ENCODE results near the gene AHDC1. TPM values are rescaled to one million over a fixed set of nuclear protein-coding genes. Genes with fewer than 3 reads are reported as not detected.
A peak's percentile ranks its signal among the peaks of the same experiment; 100 is the strongest.
"Not testable (repeated sequence)": the region's sequence is repeated elsewhere in the genome, so short reads cannot be mapped to it uniquely, and the experiment has no call there.

The AHDC1 gene
- total RNA-seq, 1 experiment from 2014 or later: 18.4 TPM

DNA sequence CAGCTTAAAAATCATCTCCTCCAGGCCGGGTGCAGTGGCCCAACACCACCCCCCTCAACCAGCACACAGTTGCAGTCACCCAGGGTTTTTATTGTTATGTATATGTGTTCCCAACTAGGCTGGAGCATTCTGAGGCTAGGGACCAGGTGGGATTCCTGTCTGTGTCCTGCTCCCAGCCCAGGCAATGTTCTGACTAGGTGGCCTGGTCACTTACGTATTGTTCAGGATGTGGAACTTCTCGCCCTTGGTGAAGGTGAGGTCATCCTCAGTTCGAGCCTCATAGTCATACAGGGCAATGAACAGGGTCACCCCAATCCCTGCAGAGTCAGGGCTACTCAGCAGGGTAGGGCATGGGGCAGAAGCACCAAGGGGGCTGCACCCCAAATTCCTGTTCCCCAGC, 18.9 kb upstream of the AHDC1 start:
- H3K9me3 Mint-ChIP-seq (ENCODE audit: unreplicated experiment): no peaks in the 10 kb centered on the region
- no peaks in the 10 kb centered on the region for H3K27me3 Mint-ChIP-seq (ENCODE audit: insufficient read depth, unreplicated experiment)
- BruUV-seq (replicated peaks): no TSS peak
- no peak for DNase-seq (ENCODE audit: unreplicated experiment)
- ChIA-PET CTCF (interaction anchor here (0.7 to 1.5 kb wide), 3 partner anchors 21 to 67 kb away, joined by 4 to 6 read pairs (median 4); no protein-coding TSS in a partner anchor), POLR2A (no interaction called here)
- H3K4me3 Mint-ChIP-seq (ENCODE audit: unreplicated experiment): no peak overlapping the region
- no peak overlapping the region for H3K27ac Mint-ChIP-seq (ENCODE audit: low read depth, unreplicated experiment)
- H3K36me3 Mint-ChIP-seq (ENCODE audit: insufficient read depth, unreplicated experiment): no peaks in the 10 kb centered on the region
- TF ChIP-seq, protein P1, sequence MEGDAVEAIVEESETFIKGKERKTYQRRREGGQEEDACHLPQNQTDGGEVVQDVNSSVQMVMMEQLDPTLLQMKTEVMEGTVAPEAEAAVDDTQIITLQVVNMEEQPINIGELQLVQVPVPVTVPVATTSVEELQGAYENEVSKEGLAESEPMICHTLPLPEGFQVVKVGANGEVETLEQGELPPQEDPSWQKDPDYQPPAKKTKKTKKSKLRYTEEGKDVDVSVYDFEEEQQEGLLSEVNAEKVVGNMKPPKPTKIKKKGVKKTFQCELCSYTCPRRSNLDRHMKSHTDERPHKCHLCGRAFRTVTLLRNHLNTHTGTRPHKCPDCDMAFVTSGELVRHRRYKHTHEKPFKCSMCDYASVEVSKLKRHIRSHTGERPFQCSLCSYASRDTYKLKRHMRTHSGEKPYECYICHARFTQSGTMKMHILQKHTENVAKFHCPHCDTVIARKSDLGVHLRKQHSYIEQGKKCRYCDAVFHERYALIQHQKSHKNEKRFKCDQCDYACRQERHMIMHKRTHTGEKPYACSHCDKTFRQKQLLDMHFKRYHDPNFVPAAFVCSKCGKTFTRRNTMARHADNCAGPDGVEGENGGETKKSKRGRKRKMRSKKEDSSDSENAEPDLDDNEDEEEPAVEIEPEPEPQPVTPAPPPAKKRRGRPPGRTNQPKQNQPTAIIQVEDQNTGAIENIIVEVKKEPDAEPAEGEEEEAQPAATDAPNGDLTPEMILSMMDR (IDR thresholded peaks at IDR 0.05; ENCODE audit: unreplicated experiment): no peak
- peaks cover 6% of the 10 kb centered on the region for H3K4me1 Mint-ChIP-seq (ENCODE audit: insufficient read depth, unreplicated experiment)
- intact Hi-C loops (cut with micrococcal nuclease): no loop called here

DNA sequence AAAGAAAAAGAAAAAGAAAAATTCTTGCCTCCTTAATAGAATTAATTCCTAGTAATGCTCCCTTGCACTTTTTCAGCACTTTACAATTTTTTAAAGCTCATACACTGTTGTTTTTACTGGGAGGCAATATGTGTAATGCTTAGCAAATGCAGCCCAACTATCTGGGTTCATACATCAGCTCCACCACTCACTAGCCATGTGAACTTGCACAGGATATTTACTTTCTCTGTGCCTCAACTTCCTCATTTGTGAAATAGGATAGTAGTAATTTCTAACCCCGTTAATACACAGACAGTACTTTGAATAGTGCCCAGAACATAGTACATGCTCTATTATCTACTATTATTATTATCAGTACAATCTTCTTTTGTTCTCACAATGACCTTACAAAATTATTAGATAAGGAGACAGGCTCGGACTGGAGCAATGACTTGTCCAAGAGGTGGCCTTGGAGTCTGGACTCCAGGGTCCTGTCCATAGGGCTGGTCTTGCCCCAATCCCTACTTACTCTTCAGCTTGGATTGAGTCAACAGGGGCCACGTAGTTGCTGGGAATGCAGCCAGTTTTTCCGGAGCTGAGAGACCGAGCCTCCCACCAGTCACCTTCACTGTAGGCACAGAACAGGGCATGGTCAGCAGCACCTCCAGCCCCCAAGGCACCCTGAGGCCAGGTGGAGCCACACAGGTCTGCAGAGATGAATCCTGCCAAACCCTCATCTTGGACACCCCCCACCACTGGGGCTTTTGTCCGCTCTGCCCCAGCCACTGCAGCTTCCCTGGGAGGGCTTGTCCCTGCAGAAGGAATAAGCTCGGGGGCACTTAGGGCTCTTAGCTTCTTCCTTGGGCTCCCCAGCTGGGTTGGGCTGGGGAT, 17.3 kb upstream of the AHDC1 start:
- Mint-ChIP-seq H3K9me3 (ENCODE audit: unreplicated experiment) (no peaks in the 10 kb centered on the region), H3K4me1 (ENCODE audit: insufficient read depth, unreplicated experiment) (peaks cover 3% of the 10 kb centered on the region), H3K27ac (ENCODE audit: low read depth, unreplicated experiment) (no peak overlapping the region), H3K4me3 (ENCODE audit: unreplicated experiment) (no peak overlapping the region), H3K27me3 (ENCODE audit: insufficient read depth, unreplicated experiment) (no peaks in the 10 kb centered on the region), H3K36me3 (ENCODE audit: insufficient read depth, unreplicated experiment) (no peaks in the 10 kb centered on the region)
- BruUV-seq (replicated peaks): no TSS peak
- intact Hi-C loops (cut with micrococcal nuclease): no loop called here
- DNase-seq (ENCODE audit: unreplicated experiment): peak; percentile 85
- CTCF ChIA-PET: interaction anchor here (0.9 to 2.2 kb wide), 5 partner anchors 15 to 65 kb away, joined by 4 to 10 read pairs (median 5); no protein-coding TSS in a partner anchor
- POLR2A ChIA-PET: no interaction called here
- TF ChIP-seq, protein P1 (IDR thresholded peaks at IDR 0.05; ENCODE audit: unreplicated experiment): no peak

DNA sequence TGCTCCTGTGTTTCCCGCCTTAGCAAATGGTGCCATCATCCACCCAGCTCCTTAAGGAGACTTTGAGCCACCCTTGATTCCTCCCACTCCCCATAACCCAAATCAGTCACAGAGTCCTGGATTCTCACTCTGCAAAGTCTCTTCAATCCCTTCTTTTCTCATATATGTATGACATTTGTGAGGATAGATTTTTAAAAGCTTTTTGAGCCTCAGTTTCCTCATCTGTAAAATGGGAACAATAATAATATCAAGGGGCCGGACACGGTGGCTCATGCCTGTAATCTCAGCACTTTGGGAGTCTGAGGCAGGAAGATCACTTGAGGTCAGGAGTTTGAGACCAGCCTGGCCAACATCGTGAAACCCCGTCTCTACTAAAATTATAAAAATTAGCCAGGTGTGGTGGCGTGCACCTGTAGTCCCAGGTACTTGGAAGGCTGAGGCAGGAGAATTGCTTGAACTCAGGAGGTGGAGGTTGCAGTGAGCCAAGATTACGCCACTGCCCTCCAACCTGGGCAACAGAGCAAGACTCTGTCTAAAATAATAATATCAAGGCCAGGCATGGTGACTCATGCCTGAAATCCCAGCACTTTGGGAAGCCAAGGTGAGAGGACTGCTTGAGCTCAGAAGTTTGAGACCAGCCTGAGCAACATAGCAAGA, 16.0 kb upstream of the AHDC1 start:
- intact Hi-C loops (cut with micrococcal nuclease); H3K36me3 Mint-ChIP-seq (ENCODE audit: insufficient read depth, unreplicated experiment); H3K4me3 Mint-ChIP-seq (ENCODE audit: unreplicated experiment); H3K4me1 Mint-ChIP-seq (ENCODE audit: insufficient read depth, unreplicated experiment); BruUV-seq (replicated peaks); H3K27me3 Mint-ChIP-seq (ENCODE audit: insufficient read depth, unreplicated experiment); H3K27ac Mint-ChIP-seq (ENCODE audit: low read depth, unreplicated experiment); POLR2A ChIA-PET; DNase-seq (ENCODE audit: unreplicated experiment); H3K9me3 Mint-ChIP-seq (ENCODE audit: unreplicated experiment): not testable (repeated sequence)
- CTCF ChIA-PET: interaction anchor here (1.3 to 2.2 kb wide), 4 partner anchors 13 to 43 kb away, joined by 4 to 10 read pairs (median 4); no protein-coding TSS in a partner anchor

DNA sequence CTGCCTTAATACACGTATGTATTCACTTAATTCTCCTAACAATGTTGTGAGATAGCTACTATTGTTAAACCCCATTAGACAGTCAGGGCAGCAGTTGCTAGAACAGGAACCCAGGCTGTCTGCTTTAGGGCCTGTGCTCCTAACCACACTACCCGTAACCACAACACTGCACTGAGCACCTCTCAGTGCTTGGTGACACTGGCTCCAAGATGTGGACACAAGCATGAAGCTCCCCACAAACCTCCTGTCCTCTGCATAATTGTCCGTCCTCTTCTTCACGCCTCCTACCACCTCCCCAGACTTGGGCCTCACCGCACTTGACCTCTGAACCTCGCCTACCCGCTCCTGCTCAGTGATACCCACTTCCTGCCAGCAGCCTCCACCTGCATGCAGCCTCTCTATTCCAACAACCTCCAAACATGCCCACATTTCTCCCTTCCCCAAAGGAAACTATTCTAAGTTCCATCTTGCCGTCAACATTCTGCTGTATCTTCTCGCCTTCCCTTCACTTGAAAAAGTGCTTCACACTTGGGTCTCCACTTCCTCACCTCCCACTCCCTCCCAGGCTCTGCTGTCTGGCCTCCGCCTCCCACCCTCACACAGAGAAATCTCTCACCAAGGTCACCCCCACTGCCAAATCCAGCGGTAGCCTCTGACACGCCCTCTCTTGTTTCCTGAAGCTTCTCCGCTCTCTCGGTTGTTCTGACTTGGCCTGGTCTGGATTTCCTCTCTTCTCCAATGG, 14.6 kb upstream of the AHDC1 start:
- Mint-ChIP-seq H3K27ac (ENCODE audit: low read depth, unreplicated experiment) (no peak overlapping the region), H3K9me3 (ENCODE audit: unreplicated experiment) (no peaks in the 10 kb centered on the region)
- CTCF ChIA-PET: interaction anchor here (1.3 to 2.0 kb wide), 3 partner anchors 10 to 51 kb away, joined by 3 to 7 read pairs (median 6); no protein-coding TSS in a partner anchor

More for the DNA sequence above, 14.6 kb upstream of the AHDC1 start:
- no peaks in the 10 kb centered on the region for H3K36me3 Mint-ChIP-seq (ENCODE audit: insufficient read depth, unreplicated experiment)
- POLR2A ChIA-PET: interaction anchor here (0.8 kb wide), 1 partner anchor 14 kb away, joined by 4 read pairs; the partner anchor contains the start of gene AHDC1
- intact Hi-C loops (cut with micrococcal nuclease): no loop called here
- TF ChIP-seq, protein P1 (IDR thresholded peaks at IDR 0.05; ENCODE audit: unreplicated experiment): no peak
- no peak for DNase-seq (ENCODE audit: unreplicated experiment)
- no peaks in the 10 kb centered on the region for H3K4me1 Mint-ChIP-seq (ENCODE audit: insufficient read depth, unreplicated experiment)
- no peaks in the 10 kb centered on the region for H3K27me3 Mint-ChIP-seq (ENCODE audit: insufficient read depth, unreplicated experiment)
- no peak overlapping the region for H3K4me3 Mint-ChIP-seq (ENCODE audit: unreplicated experiment)
- no TSS peak for BruUV-seq (replicated peaks)

Measured in MCF 10A (cell line).